ENCODE results near the gene PPP2R5A.

GRCh38 chr1:212260557-212261355 lies 24.5 kb upstream of the PPP2R5A start:
- TF ChIP-seq POLR2A (IDR thresholded peaks at IDR 0.05; ENCODE audit: low read depth, low read length) (no peak), POLR2AphosphoS5 (IDR thresholded peaks at IDR 0.05; ENCODE audit: low read depth, low read length) (no peak), TAF1 (IDR thresholded peaks at IDR 0.05; ENCODE audit: borderline replicate concordance, low read depth, low read length) (no peak)

All from GM12892 (cell line).